Lung microvascular endothelial cell (primary cell): ENCODE data around the gene PIK3CB. TPM values are rescaled to one million over a fixed set of nuclear protein-coding genes. Genes with fewer than 3 reads are reported as not detected.
"Not testable (repeated sequence)": the region's sequence is repeated elsewhere in the genome, so short reads cannot be mapped to it uniquely, and the experiment has no call there.

Experiments used
- DNase-seq, 2 donors: peaks; one replicate each; pipeline versions ENCODE4 v3.0.0 to v3.0.0-alpha.2; 2010; ENCODE audit warnings: low read depth in 2 of 2
- total RNA-seq: library from RNA; depleted of rRNA; stranded (reverse); fragments of >200 nt; gene quantifications from 2 replicates; pipeline ENCODE4 v1.2.1, GENCODE V29; 2014

Gene PIK3CB
- total RNA-seq, 1 donor from 2014 or later: 11.5 TPM

GRCh38 chr3:138615462-138615861 lies 219.3 kb downstream of the PIK3CB start:
- no peak for DNase-seq

- no peak for DNase-seq
Measured at GRCh38 chr3:138609898-138610266, 224.8 kb downstream of the PIK3CB start.

GRCh38 chr3:138608322-138609135 lies 226.2 kb downstream of the PIK3CB start, which contains the start of gene FAIM:
Gene FAIM, plus strand, starts transcription at chr3:138608771. Its CDS starts 10,956 bp downstream, at chr3:138619727.
- peak; percentile 67 to 78 for DNase-seq

- not testable (repeated sequence) for DNase-seq
Measured at GRCh38 chr3:138604106-138604595, 230.6 kb downstream of the PIK3CB start.

Other genes with a start within 250 kb of the PIK3CB start
- 7.6 and 13.9 TPM in 2 replicates for gene CEP70, start 240.7 kb downstream of the PIK3CB start, total RNA-seq
- 6.1 and 9.3 TPM in 2 replicates for gene FAIM, start 226.2 kb downstream of the PIK3CB start, total RNA-seq
- gene FOXL2, start 112.2 kb upstream of the PIK3CB start, total RNA-seq: under 0.01 TPM in 1 of 2 replicates, not detected in the other
- not detected in 2 replicates for gene FOXL2NB, start 112.3 kb upstream of the PIK3CB start, total RNA-seq
- gene PRR23A, start 171.3 kb upstream of the PIK3CB start, total RNA-seq: not detected in 2 replicates
- gene PRR23B, start 186.0 kb upstream of the PIK3CB start, total RNA-seq: not detected in 2 replicates
- not detected in 2 replicates for gene PRR23C, start 210.0 kb upstream of the PIK3CB start, total RNA-seq